Body of pancreas (tissue), 4 donors: ENCODE results near the gene SLC37A2.

Experiments
- POLR2A ChIP-seq, 3 donors: fragments of 450-650 bp; IDR thresholded peaks; one replicate each; pipeline ENCODE4 v1.6.1; 2016; ENCODE audit warnings: antibody characterized with exemption in 3 of 3, mild to moderate bottlenecking in 2 of 3
- TF ChIP-seq, protein P1 (sequence below), 7 experiments: fragments of 450-650 bp in 4 of 7; fragments of 200-600 bp in 3 of 7; sonication (generic) in 3 of 7; IDR thresholded peaks; one replicate each; pipeline ENCODE4 v1.5.1; 2016 to 2019; ENCODE audit warnings: antibody characterized with exemption in 7 of 7

DNA sequence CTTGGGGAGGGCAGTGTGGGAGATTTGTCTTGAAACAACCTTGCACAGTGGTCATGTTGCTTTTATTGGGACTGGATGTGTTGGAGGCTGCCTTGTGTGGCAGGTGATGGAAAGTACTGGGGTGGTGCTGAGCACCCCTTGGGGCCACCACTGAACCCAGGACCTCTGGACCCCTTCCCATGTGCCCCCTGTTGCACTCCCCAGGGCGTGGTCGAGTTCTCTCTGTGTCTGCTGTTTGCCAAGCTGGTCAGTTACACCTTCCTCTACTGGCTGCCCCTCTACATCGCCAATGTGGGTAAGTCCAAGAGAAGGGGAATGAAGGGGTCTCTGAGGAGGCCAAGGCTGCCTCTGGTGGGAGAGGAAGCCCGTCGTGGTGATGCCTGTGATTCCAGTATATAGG, 18.9 kb downstream of the SLC37A2 start:
- TF ChIP-seq, protein P1, sequence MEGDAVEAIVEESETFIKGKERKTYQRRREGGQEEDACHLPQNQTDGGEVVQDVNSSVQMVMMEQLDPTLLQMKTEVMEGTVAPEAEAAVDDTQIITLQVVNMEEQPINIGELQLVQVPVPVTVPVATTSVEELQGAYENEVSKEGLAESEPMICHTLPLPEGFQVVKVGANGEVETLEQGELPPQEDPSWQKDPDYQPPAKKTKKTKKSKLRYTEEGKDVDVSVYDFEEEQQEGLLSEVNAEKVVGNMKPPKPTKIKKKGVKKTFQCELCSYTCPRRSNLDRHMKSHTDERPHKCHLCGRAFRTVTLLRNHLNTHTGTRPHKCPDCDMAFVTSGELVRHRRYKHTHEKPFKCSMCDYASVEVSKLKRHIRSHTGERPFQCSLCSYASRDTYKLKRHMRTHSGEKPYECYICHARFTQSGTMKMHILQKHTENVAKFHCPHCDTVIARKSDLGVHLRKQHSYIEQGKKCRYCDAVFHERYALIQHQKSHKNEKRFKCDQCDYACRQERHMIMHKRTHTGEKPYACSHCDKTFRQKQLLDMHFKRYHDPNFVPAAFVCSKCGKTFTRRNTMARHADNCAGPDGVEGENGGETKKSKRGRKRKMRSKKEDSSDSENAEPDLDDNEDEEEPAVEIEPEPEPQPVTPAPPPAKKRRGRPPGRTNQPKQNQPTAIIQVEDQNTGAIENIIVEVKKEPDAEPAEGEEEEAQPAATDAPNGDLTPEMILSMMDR (IDR thresholded peaks at IDR 0.05), result no peak
- no peak for TF ChIP-seq POLR2A (IDR thresholded peaks at IDR 0.05)
